ENCODE measurements around the gene DCTN4. TPM values are rescaled to one million over a fixed set of nuclear protein-coding genes. Genes with fewer than 3 reads are reported as not detected.

The DCTN4 gene
- total and polyA plus RNA-seq, 12 donors: 30.4 to 113 (median 84.3) TPM

- DNase-seq: peak in 1 of 7 donors; percentile 36
- 87 to 93% (median 89%) methylated on average over 2 to 4 of the region's 4 CpGs for WGBS, 4 donors
- intact Hi-C loops (cut with DNase I): loop anchor here in 1 of 2 donors (10.0 kb wide), 1 partner anchor 182 kb away; the partner anchor contains the start of gene IRGM
- H3K4me1 ChIP-seq (replicated peaks in 1 of 2): peaks cover 0 to under 1% of the 10 kb centered on the region in 2 donors
- no peak overlapping the region for H3K27ac ChIP-seq
- H3K9me3 ChIP-seq (replicated peaks in 1 of 3): no peaks in the 10 kb centered on the region
- H3K4me3 ChIP-seq: no peak overlapping the region
- TF ChIP-seq POLR2A (IDR thresholded peaks at IDR 0.05) (no peak), CTCF (IDR thresholded peaks at IDR 0.05) (no peak)
- no peaks in the 10 kb centered on the region for H3K36me3 ChIP-seq (replicated peaks in 1 of 2)
- H3K27me3 ChIP-seq: no peaks in the 10 kb centered on the region
These were observed 95.9 kb downstream of the DCTN4 start for GRCh38 chr5:150662731-150663516.

DNA sequence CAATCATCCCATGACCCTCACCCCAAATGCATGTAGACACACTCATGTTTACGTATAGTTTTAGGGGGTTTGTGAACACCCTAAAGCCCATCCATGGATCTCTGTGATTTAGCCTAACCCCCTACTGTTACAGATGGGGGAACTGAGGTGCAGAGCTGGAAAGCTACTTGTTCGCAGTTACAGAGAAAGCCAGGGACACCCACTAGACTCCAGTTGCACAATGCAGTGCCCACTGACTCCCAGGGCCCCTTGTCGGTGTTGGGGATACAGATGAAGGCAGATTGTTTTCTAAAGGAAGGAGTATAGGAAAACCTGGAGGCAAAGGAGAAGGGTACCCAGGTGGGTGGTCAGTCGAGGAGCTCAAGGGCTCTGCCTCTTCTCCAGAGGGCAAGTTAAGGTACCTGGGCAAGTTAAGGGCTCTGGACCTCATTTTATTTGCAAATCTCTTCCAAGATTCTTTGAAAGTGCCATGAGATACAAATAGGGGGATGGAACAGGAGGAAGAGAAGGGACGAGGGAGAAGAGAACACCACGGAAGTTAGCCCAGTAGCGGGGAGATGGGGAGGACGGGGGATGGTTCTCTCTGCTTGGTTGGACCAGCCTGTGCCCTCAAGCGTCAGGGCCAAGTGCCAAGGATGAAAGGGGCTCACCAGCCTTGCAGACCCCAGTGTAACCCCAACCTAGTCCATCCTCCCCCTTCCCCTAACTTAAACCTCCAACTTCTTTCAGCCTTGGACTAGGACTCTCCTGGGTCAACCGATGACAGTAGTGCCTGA, 96.8 kb downstream of the DCTN4 start:
- no peak for TF ChIP-seq POLR2A (IDR thresholded peaks at IDR 0.05)
- TF ChIP-seq CTCF (IDR thresholded peaks at IDR 0.05): no peak
- H3K36me3 ChIP-seq (replicated peaks in 1 of 2): no peaks in the 10 kb centered on the region
- intact Hi-C loops (cut with DNase I): loop anchor here in 1 of 2 donors (10.0 kb wide), 1 partner anchor 183 kb away; the partner anchor contains the start of gene IRGM
- H3K27me3 ChIP-seq: no peaks in the 10 kb centered on the region
- H3K27ac ChIP-seq: no peak overlapping the region
- H3K4me3 ChIP-seq: no peak overlapping the region
- H3K9me3 ChIP-seq (replicated peaks in 1 of 3): no peaks in the 10 kb centered on the region
- peak in 1 of 7 donors; percentile 40 for DNase-seq
- H3K4me1 ChIP-seq (replicated peaks in 1 of 2): peaks cover 0 to 8% of the 10 kb centered on the region in 2 donors
- WGBS, 4 donors: 80 to 92% (median 91%) methylated on average over 10 of the region's 10 CpGs

DNA sequence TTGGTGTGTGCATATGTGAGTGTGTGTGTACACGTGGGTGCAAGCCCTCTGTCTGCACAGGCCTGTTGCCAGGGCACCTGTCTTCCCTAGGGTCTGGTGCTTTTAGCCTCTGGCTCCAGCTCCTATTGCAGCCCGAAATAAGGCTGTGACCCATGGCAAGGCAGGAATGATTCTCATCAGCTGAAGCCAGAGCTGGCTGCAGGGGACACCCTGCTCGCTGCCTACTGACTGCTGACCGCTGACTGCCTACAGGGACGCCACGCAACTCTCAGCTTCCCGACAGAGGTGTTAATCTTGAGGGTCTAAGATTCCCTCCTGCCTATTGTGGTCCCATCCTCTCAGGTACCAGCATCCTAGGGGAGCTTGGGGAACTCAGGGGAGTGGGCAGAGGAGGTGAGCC, 97.7 kb downstream of the DCTN4 start, which contains the start of gene MYOZ3:
MYOZ3 (plus strand) TSS at position 166 of the 400 bp plus-strand sequence. CDS start 1,691 bp downstream, outside the sequence.
- TF ChIP-seq CTCF (IDR thresholded peaks at IDR 0.05) (no peak), POLR2A (IDR thresholded peaks at IDR 0.05) (no peak)
- Histone ChIP-seq H3K4me3 (no peak within 1 kb of the TSS), H3K4me1 (replicated peaks in 1 of 2) (peaks cover 4 to 15% of the 10 kb centered on the region in 2 donors), H3K27me3 (no peaks in the 10 kb centered on the region), H3K27ac (peak within 1 kb of the TSS in 1 of 5 donors; percentile 79), H3K36me3 (replicated peaks in 1 of 2) (no peaks in the 10 kb centered on the region), H3K9me3 (replicated peaks in 1 of 3) (no peaks in the 10 kb centered on the region)
- intact Hi-C loops (cut with DNase I): loop anchor here in 1 of 2 donors (10.0 kb wide), 1 partner anchor 184 kb away; the partner anchor contains the start of gene IRGM
- WGBS, 4 donors: 52 to 72% (median 72%) methylated on average over 2 to 7 of the region's 7 CpGs
- DNase-seq: peak in 1 of 7 donors; percentile 53

Measured in adrenal gland (tissue), 12 donors.